ENCODE measurements around the gene DCX.

DNA sequence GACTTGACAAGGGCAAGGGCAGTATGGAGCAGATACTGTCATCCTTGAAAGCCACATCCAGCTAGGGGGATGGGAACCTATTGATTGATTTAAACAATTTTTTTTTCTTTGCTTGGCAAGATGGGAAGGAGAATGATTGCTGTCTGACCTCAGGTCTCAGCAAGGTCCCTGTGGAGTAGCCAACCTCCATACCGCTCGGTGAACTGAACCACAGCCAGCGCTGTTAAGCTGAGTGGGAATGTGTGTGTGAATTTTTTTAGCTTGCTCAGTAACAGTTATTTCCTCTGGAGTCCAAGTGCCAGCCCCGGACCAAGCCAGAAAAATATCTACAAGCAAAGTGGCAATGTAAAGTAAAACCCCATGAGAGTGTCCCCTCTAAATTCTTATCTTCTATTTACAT is 25.9 kb downstream of the DCX start:
- TF ChIP-seq CTCF (IDR thresholded peaks at IDR 0.05; ENCODE audit: insufficient read depth, low read length, poor library complexity, severe bottlenecking) (no peak), EZH2phosphoT487 (conservative IDR thresholded peaks at IDR 0.05; ENCODE audit: low read length) (no peak)
